ENCODE results near the gene CLMN. TPM values are rescaled to one million over a fixed set of nuclear protein-coding genes. Genes with fewer than 3 reads are reported as not detected.

The CLMN gene
- total RNA-seq, 4 donors from 2014 or later, result 6.5 to 10.0 (median 7.9) TPM

DNA sequence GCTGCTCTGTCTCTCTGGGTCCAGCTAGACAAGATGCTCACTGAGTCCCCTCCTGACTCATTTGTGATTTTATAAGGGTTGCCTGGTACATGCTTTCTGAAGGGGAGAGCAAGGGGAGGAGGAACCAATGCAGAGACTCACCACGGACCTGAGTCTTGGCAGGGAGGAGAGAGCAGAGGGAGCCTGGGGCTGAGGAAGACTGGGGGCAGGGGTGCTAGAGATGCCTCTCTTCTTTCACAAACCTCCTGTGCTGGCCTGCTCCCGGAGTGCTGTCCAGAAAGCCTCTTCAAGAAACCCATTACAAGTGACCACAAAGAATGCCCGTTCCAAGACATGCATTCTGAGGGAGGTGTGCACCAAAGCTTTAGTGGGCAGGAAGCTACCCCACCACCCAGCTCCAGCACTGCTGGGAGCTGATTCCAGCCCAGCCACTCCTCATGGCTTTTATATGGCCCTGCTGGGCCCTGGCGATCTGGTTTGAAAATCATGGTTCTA, 129.3 kb downstream of the CLMN start:
- H3K36me3 ChIP-seq, result no peaks in the 10 kb centered on the region
- H3K27ac ChIP-seq (replicated peaks in 1 of 4), result peak overlapping the region in 1 of 4 donors; percentile 39
- no peaks in the 10 kb centered on the region for H3K9me3 ChIP-seq
- DNase-seq (ENCODE audit: extremely low spot score), result no peak
- H3K4me1 ChIP-seq, result peaks cover 28 to 36% (median 33%) of the 10 kb centered on the region in 4 donors
- H3K27me3 ChIP-seq, result no peaks in the 10 kb centered on the region
- no peak for TF ChIP-seq CTCF (IDR thresholded peaks at IDR 0.05)
- no peak for TF ChIP-seq EP300 (IDR thresholded peaks at IDR 0.05)
- no peak for TF ChIP-seq POLR2AphosphoS5 (IDR thresholded peaks at IDR 0.05)
- TF ChIP-seq POLR2A (IDR thresholded peaks at IDR 0.05; ENCODE audit: low read depth), result no peak
- intact Hi-C loops (cut with DNase I), result no loop called here
- H3K4me3 ChIP-seq, result no peak overlapping the region
- WGBS, result 63% methylated on average over 2 of the region's 4 CpGs

GRCh38 chr14:95189367-95190132, 130.2 kb downstream of the CLMN start:
- H3K4me1 ChIP-seq, result peaks cover 36 to 45% (median 41%) of the 10 kb centered on the region in 4 donors
- no peaks in the 10 kb centered on the region for H3K9me3 ChIP-seq
- TF ChIP-seq POLR2AphosphoS5 (IDR thresholded peaks at IDR 0.05) (no peak), CTCF (IDR thresholded peaks at IDR 0.05) (no peak), EP300 (IDR thresholded peaks at IDR 0.05) (no peak), POLR2A (IDR thresholded peaks at IDR 0.05; ENCODE audit: low read depth) (no peak)
- DNase-seq (ENCODE audit: extremely low spot score), result no peak
- no peak overlapping the region for H3K4me3 ChIP-seq
- 34% methylated on average over 5 of the region's 5 CpGs for WGBS
- H3K36me3 ChIP-seq, result no peaks in the 10 kb centered on the region
- H3K27me3 ChIP-seq, result no peaks in the 10 kb centered on the region
- H3K27ac ChIP-seq (replicated peaks in 1 of 4), result peak overlapping the region in 1 of 4 donors; percentile 39
- intact Hi-C loops (cut with DNase I), result no loop called here

- H3K27me3 ChIP-seq, result no peaks in the 10 kb centered on the region
- H3K27ac ChIP-seq (replicated peaks in 1 of 4), result no peak overlapping the region
- TF ChIP-seq POLR2A (IDR thresholded peaks at IDR 0.05; ENCODE audit: low read depth) (no peak), POLR2AphosphoS5 (IDR thresholded peaks at IDR 0.05) (no peak), EP300 (IDR thresholded peaks at IDR 0.05) (no peak), CTCF (IDR thresholded peaks at IDR 0.05) (no peak)
- no peak for DNase-seq (ENCODE audit: extremely low spot score)
- no peaks in the 10 kb centered on the region for H3K9me3 ChIP-seq
- H3K36me3 ChIP-seq, result no peaks in the 10 kb centered on the region
- intact Hi-C loops (cut with DNase I), result no loop called here
- 92% methylated on average over 3 of the region's 3 CpGs for WGBS
- H3K4me3 ChIP-seq, result no peak overlapping the region
- peaks cover 48 to 56% (median 53%) of the 10 kb centered on the region in 4 donors for H3K4me1 ChIP-seq
Measured at GRCh38 chr14:95188380-95188779, 131.3 kb downstream of the CLMN start.

- H3K27ac ChIP-seq (replicated peaks in 1 of 4), result peak overlapping the region; percentile 47 to 71 (median 62)
- no peaks in the 10 kb centered on the region for H3K27me3 ChIP-seq
- intact Hi-C loops (cut with DNase I), result no loop called here
- DNase-seq (ENCODE audit: extremely low spot score), result no peak
- peak overlapping the region in 2 of 4 donors; percentile 11 to 15 for H3K4me3 ChIP-seq
- 70% methylated on average over 11 of the region's 11 CpGs for WGBS
- peaks cover 59 to 66% (median 60%) of the 10 kb centered on the region in 4 donors for H3K4me1 ChIP-seq
- H3K36me3 ChIP-seq, result no peaks in the 10 kb centered on the region
- no peaks in the 10 kb centered on the region for H3K9me3 ChIP-seq
- TF ChIP-seq CTCF (IDR thresholded peaks at IDR 0.05) (no peak), EP300 (IDR thresholded peaks at IDR 0.05) (no peak)
Measured at GRCh38 chr14:95185767-95186392, 133.8 kb downstream of the CLMN start.

Data from esophagus muscularis mucosa (tissue), 4 donors.